Measurements from ENCODE around the gene USP22. TPM values are rescaled to one million over a fixed set of nuclear protein-coding genes. Genes with fewer than 3 reads are reported as not detected.

USP22 gene
- total and polyA plus RNA-seq, 2 of the 4 experiments (the other 2 are of a cell fraction), result 161 to 319 TPM

DNA sequence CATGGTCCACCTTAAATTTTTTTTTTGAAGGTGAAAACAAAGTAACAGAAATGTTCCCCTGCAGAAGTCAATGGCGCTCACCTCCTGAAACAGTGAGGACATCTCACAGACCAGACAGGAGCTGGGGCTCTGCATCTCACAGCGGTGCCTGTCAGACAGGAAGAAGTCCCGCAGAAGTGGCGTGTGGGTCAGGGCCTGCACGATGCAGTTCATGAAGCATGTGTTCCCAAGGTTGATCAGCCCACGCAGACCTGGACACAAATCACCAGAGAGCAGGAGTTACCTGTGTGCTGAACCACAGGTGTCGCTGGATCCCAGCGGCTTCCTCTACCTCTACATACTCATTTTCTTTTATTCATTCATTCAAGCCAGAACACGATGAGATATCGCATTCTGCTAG lies 24.9 kb downstream of the USP22 start:
- Histone ChIP-seq H3K23ac (ENCODE audit: low read depth, low read length) (no peak overlapping the region), H2BK15ac (ENCODE audit: low read depth, low read length) (no peak overlapping the region), H4K5ac (ENCODE audit: low read depth, low read length) (no peak overlapping the region), H2BK5ac (ENCODE audit: low read depth, low read length, poor library complexity, severe bottlenecking) (no peak overlapping the region), H3K36me3 (ENCODE audit: control insufficient read depth, insufficient read depth, low read length) (peaks cover 78% of the 10 kb centered on the region), H3K27me3 (ENCODE audit: control insufficient read depth, insufficient read depth, low read length) (no peaks in the 10 kb centered on the region), H3K4ac (ENCODE audit: low read depth, low read length) (no peak overlapping the region), H2AK9ac (replicated peaks; ENCODE audit: low read depth, low read length, poor library complexity) (no peak overlapping the region), H3K14ac (replicated peaks; ENCODE audit: low read depth, low read length) (no peak overlapping the region), H4K20me1 (ENCODE audit: insufficient read depth, low read length) (peaks cover 99% of the 10 kb centered on the region), H3K9ac (ENCODE audit: low read depth, low read length) (no peak overlapping the region), H4K91ac (ENCODE audit: insufficient read depth, low read depth, low read length) (no peak overlapping the region), H3K9me3 (ENCODE audit: control insufficient read depth, insufficient read depth, low read length) (no peaks in the 10 kb centered on the region), H2AFZ (replicated peaks; ENCODE audit: low read length, poor library complexity) (no peak overlapping the region), H3K4me1 (ENCODE audit: control insufficient read depth, insufficient read depth, low read length) (no peaks in the 10 kb centered on the region), H3K18ac (ENCODE audit: low read depth, low read length) (no peak overlapping the region), H4K8ac (ENCODE audit: low read depth in 2 of 2, low read length in 2 of 2) (no peak overlapping the region), H2BK20ac (ENCODE audit: low read depth, low read length) (no peak overlapping the region), H3K4me2 (ENCODE audit: low read depth, low read length) (no peak overlapping the region), H3K79me1 (ENCODE audit: low read depth in 1 of 2, low read length in 2 of 2) (peaks cover 55 to 82% of the 10 kb centered on the region in 2 experiments), H2AK5ac (ENCODE audit: low read depth, low read length) (no peak overlapping the region), H2BK120ac (ENCODE audit: low read depth, low read length) (no peak overlapping the region), H3K4me3 (ENCODE audit: insufficient read depth, low read depth, low read length) (no peak overlapping the region), H3K56ac (ENCODE audit: extremely low read depth, insufficient read depth, low read length) (no peak overlapping the region), H3K27ac (ENCODE audit: insufficient read depth, low read length) (no peak overlapping the region), H3K9me1 (ENCODE audit: insufficient read depth, low read length) (peaks cover 16% of the 10 kb centered on the region; the same call in 1 of the 2 replicates)
- BruUV-seq (replicated peaks), result no TSS peak
- CTCF ChIA-PET, result no interaction called here
- DNase-seq (no peak), ATAC-seq (ENCODE audit: low read depth) (no peak)
- in situ Hi-C loops (cut with MboI; ENCODE audit: low sequenced_read_pairs) (no loop called here), intact Hi-C loops (cut with micrococcal nuclease) (no loop called here), dilution Hi-C loops (cut with HindIII; ENCODE audit: low sequenced_read_pairs, unreplicated experiment) (no loop called here)
- WGBS, 2 experiments (ENCODE audit: extremely low coverage in 2 of 2, insufficient read length in 1 of 2), result 50% methylated on average over 2 of the region's 10 CpGs; no CpG with 5 or more reads in 1 of the 2 experiments
- no peak for TF ChIP-seq MAZ (IDR thresholded peaks at IDR 0.05; ENCODE audit: borderline replicate concordance, low read depth, low read length)
- TF ChIP-seq CHD1 (IDR thresholded peaks at IDR 0.05; ENCODE audit: low read depth, low read length), result no peak
- no peak for TF ChIP-seq RCOR1 (IDR thresholded peaks at IDR 0.05; ENCODE audit: insufficient replicate concordance, low read length)
- TF ChIP-seq BHLHE40 (IDR thresholded peaks at IDR 0.05; ENCODE audit: low read depth, low read length), result no peak
- TF ChIP-seq POLR2A (IDR thresholded peaks at IDR 0.05; ENCODE audit: low read depth, low read length), result no peak
- TF ChIP-seq NFE2L2 (IDR thresholded peaks at IDR 0.05; ENCODE audit: low read depth, low read length), result no peak
- no peak for TF ChIP-seq MAFK (IDR thresholded peaks at IDR 0.05; ENCODE audit: low read depth, low read length)
- TF ChIP-seq FOS (IDR thresholded peaks at IDR 0.05; ENCODE audit: low read depth, low read length), result no peak
- TF ChIP-seq, protein P1, sequence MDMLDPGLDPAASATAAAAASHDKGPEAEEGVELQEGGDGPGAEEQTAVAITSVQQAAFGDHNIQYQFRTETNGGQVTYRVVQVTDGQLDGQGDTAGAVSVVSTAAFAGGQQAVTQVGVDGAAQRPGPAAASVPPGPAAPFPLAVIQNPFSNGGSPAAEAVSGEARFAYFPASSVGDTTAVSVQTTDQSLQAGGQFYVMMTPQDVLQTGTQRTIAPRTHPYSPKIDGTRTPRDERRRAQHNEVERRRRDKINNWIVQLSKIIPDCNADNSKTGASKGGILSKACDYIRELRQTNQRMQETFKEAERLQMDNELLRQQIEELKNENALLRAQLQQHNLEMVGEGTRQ (IDR thresholded peaks at IDR 0.05; ENCODE audit: low read depth, low read length), result no peak
- TF ChIP-seq SMC3 (IDR thresholded peaks at IDR 0.05; ENCODE audit: low read depth, low read length), result no peak
- no peak for TF ChIP-seq MXI1 (IDR thresholded peaks at IDR 0.05; ENCODE audit: borderline replicate concordance, low read depth, low read length)
- TF ChIP-seq RAD21 (IDR thresholded peaks at IDR 0.05; ENCODE audit: low read length), result no peak
- POLR2A ChIA-PET (ENCODE audit: unreplicated experiment), result no interaction called here
